SK-N-SH treated with all-trans-retinoic acid at 6 μM for 48 hours (cell line): Measurements from ENCODE around the gene SH3TC1.

Experiments
- ATAC-seq: fragments of 200-7000 bp; cut with Tn5 transposase; 3 replicates; pipeline ENCODE4 v1.9.1; 2020; ENCODE audit warnings: mild to moderate bottlenecking, moderate library complexity
- BACH2 ChIP-seq: fragments of 250-450 bp; sonication (Bioruptor Pico); IDR thresholded peaks from 2 replicates; pipeline ENCODE4 v1.9.0; 2021; ENCODE audit warnings: mild to moderate bottlenecking, borderline replicate concordance
- CSDC2 ChIP-seq: fragments of 250-450 bp; sonication (Bioruptor Pico); IDR thresholded peaks from 2 replicates; pipeline ENCODE4 v1.5.0; 2020; ENCODE audit warnings: mild to moderate bottlenecking, moderate library complexity
- CSRNP3 ChIP-seq: fragments of 250-450 bp; sonication (Bioruptor Pico); IDR thresholded peaks from 2 replicates; pipeline ENCODE4 v1.5.1; 2021; ENCODE audit warnings: mild to moderate bottlenecking, moderate library complexity
- ESRRG ChIP-seq: fragments of 250-450 bp; sonication (Bioruptor Pico); IDR thresholded peaks from 2 replicates; pipeline ENCODE4 v1.6.1; 2021; ENCODE audit warnings: mild to moderate bottlenecking
- GLIS3 ChIP-seq: fragments of 250-450 bp; sonication (Bioruptor Pico); IDR thresholded peaks from 2 replicates; pipeline ENCODE4 v1.5.0; 2020; ENCODE audit warnings: mild to moderate bottlenecking, moderate library complexity
- ISL1 ChIP-seq: fragments of 250-450 bp; sonication (Bioruptor Pico); IDR thresholded peaks from 2 replicates; pipeline ENCODE4 v2.1.2; 2022; ENCODE audit warnings: mild to moderate bottlenecking, moderate library complexity
- OSR1 ChIP-seq: fragments of 250-450 bp; sonication (Bioruptor Pico); IDR thresholded peaks from 2 replicates; pipeline ENCODE4 v1.8.0; 2022; ENCODE audit warnings: moderate library complexity, mild to moderate bottlenecking, inconsistent platforms
- PATZ1 ChIP-seq: fragments of 250-450 bp; sonication (Bioruptor Pico); IDR thresholded peaks from 2 replicates; pipeline ENCODE4 v1.8.0; 2020; ENCODE audit warnings: mild to moderate bottlenecking, moderate library complexity, borderline replicate concordance
- POU6F1 ChIP-seq: fragments of 250-450 bp; sonication (Bioruptor Pico); IDR thresholded peaks from 2 replicates; pipeline ENCODE4 v1.8.0; 2021; ENCODE audit warnings: low read depth, mild to moderate bottlenecking, moderate library complexity, borderline replicate concordance
- PPARA ChIP-seq: fragments of 250-450 bp; sonication (Bioruptor Pico); IDR thresholded peaks from 2 replicates; pipeline ENCODE4 v1.5.0; 2020; ENCODE audit warnings: mild to moderate bottlenecking, borderline replicate concordance
- RARB ChIP-seq: fragments of 250-450 bp; sonication (Bioruptor Pico); IDR thresholded peaks from 2 replicates; pipeline ENCODE4 v1.8.0; 2021; ENCODE audit warnings: mild to moderate bottlenecking, moderate library complexity
- SNAI2 ChIP-seq: fragments of 250-450 bp; sonication (Bioruptor Pico); IDR thresholded peaks from 2 replicates; pipeline ENCODE4 v1.5.0; 2020; ENCODE audit warnings: mild to moderate bottlenecking, moderate library complexity
- TCF4 ChIP-seq: fragments of 250-450 bp; sonication (Bioruptor Pico); IDR thresholded peaks from 2 replicates; pipeline ENCODE4 v1.8.0; 2021; ENCODE audit warnings: mild to moderate bottlenecking, moderate library complexity, borderline replicate concordance
- TOX ChIP-seq: fragments of 250-450 bp; sonication (Bioruptor Pico); IDR thresholded peaks from 2 replicates; pipeline ENCODE4 v1.8.0; 2021; ENCODE audit warnings: mild to moderate bottlenecking, moderate library complexity, borderline replicate concordance
- TSHZ2 ChIP-seq: fragments of 250-450 bp; sonication (Bioruptor Pico); IDR thresholded peaks from 2 replicates; pipeline ENCODE4 v1.5.0; 2020; ENCODE audit warnings: mild to moderate bottlenecking, moderate library complexity
- ZC3H10 ChIP-seq: fragments of 250-450 bp; sonication (Bioruptor Pico); IDR thresholded peaks from 2 replicates; pipeline ENCODE4 v1.5.1; 2021; ENCODE audit warnings: mild to moderate bottlenecking, moderate library complexity
- ZFP3 ChIP-seq: fragments of 250-450 bp; sonication (Bioruptor Pico); IDR thresholded peaks from 2 replicates; pipeline ENCODE4 v1.5.0; 2020; ENCODE audit warnings: mild to moderate bottlenecking, moderate library complexity
- ZNF565 ChIP-seq: fragments of 450-650 bp; formaldehyde crosslinking; conservative IDR thresholded peaks from 2 replicates; pipeline ENCODE4 v1.5.0; 2020; ENCODE audit warnings: low read depth, mild to moderate bottlenecking, moderate library complexity
- ZNF70 ChIP-seq: fragments of 450-650 bp; formaldehyde crosslinking; IDR thresholded peaks from 2 replicates; pipeline ENCODE4 v1.5.0; 2020; ENCODE audit warnings: mild to moderate bottlenecking, moderate library complexity
- ZNF8 ChIP-seq: fragments of 450-650 bp; formaldehyde crosslinking; IDR thresholded peaks from 2 replicates; pipeline ENCODE4 v1.5.0; 2020; ENCODE audit warnings: mild to moderate bottlenecking, moderate library complexity

Gene SH3TC1

GRCh38 chr4:8232748-8233147, 33.7 kb downstream of the SH3TC1 start (continued):
- TF ChIP-seq PATZ1 (CRISPR knock-in tag) (no peak), PPARA (CRISPR knock-in tag) (no peak), TSHZ2 (CRISPR knock-in tag) (no peak), ZC3H10 (CRISPR knock-in tag) (no peak), ZNF8 (no peak), ZFP3 (CRISPR knock-in tag) (no peak), POU6F1 (no peak), ZNF70 (CRISPR knock-in tag) (no peak)

GRCh38 chr4:8233672-8234484, 34.8 kb downstream of the SH3TC1 start:
- ATAC-seq: no peak
- TF ChIP-seq ISL1 (CRISPR knock-in tag) (no peak), BACH2 (no peak), ESRRG (CRISPR knock-in tag) (no peak), ZC3H10 (CRISPR knock-in tag) (no peak), ZFP3 (CRISPR knock-in tag) (no peak), CSRNP3 (no peak), PPARA (CRISPR knock-in tag) (no peak)

GRCh38 chr4:8234715-8235114, 35.6 kb downstream of the SH3TC1 start:
- TF ChIP-seq PPARA (CRISPR knock-in tag) (no peak), RARB (no peak), OSR1 (CRISPR knock-in tag) (no peak), ZFP3 (CRISPR knock-in tag) (no peak), POU6F1 (no peak), ZNF70 (CRISPR knock-in tag) (no peak), SNAI2 (CRISPR knock-in tag) (no peak), ZNF565 (no peak), TSHZ2 (CRISPR knock-in tag) (no peak), BACH2 (no peak), CSDC2 (no peak), GLIS3 (CRISPR knock-in tag) (no peak), ZC3H10 (CRISPR knock-in tag) (no peak), TOX (CRISPR knock-in tag) (no peak), TCF4 (CRISPR knock-in tag) (no peak), ISL1 (CRISPR knock-in tag) (no peak)
- no peak for ATAC-seq
